Measurements from ENCODE around the gene PLLP. TPM values are rescaled to one million over a fixed set of nuclear protein-coding genes. Genes with fewer than 3 reads are reported as not detected.

PLLP gene
- total RNA-seq, 4 donors from 2014 or later = 4.4 to 13.5 (median 9.6) TPM

DNA sequence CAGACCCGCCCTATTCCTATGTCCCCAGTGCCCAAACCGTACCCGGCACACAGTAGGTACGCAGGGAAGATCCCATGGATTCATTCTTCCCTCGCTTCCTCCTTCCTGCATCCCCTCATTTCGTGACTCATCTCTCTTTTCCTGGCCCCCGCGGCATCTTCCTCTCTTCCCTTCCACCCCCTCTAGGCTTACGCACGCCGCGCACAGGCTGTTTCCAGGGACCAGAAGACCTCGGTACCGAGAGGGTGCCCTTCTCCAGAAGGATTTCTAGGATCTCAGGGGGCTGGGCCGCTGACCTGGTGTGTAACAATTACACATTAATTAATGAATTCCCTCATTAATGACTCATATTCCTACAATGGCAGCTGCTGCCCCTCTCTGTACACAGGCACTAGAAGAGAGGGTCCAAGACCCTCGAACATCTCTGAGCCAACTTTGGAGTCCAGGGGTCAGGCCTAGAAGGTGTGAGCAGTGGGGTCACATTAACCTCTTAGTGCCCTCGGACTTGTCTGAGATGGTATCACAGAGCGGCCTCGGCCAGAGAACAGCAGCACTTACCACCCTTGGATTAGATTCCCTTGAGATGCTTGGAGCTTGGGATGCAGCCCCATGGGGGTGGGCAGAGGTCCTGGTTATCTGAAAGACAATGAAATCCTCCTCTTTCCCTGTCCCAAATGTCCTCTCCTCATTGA lies 16.8 kb upstream of the PLLP start:
- intact Hi-C loops (cut with DNase I; ENCODE audit: low total_unique reads) = loop anchor here (2.0 kb wide), 1 partner anchor 118 kb away; no protein-coding TSS in a partner anchor
- Histone ChIP-seq H3K4me3 (no peak overlapping the region), H3K27ac (peak overlapping the region in 3 of 4 donors; percentile 33 to 88 (median 35))

DNA sequence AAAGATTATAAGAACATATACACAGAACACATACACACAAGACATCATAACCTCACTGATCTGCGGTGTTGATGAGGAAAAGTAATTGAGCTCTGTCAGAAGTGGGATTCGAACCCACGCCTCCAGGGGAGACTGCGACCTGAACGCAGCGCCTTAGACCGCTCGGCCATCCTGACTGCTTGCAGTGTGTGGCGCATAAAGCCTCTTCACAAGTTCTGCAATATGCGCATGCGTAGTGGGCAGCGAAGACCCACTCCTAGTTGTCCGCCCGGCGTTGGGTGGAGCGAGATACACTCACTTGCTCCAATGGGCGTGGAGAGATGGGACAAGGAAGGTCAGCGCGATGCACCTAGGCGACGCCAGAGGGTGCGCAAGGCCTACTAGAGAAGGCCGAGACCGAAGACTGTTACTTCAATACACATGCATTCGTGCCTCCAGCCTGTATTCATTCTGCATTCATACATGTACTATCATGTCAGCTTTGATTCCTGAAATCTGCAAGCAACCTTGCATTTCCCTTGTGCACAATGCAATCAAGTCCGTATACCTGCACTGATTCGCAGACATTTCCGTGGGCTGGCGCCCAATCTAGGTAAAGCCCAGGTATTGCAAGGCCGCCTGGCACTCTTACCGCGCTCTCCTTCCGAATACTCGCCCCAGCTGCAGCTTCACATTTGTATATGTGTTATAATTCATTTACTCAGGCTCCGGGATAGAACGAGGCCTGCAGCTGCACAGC lies 16.1 kb upstream of the PLLP start:
- in situ Hi-C loops (cut with MboI; ENCODE audit: low pct_ligation_motif_present in 1 of 4, low pct_unique_long_range_greater_than_20kb in 1 of 4, low sequenced_read_pairs in 3 of 4) (loop anchor here (5.0 to 10.0 kb wide), 4 partner anchors 114 to 224 kb away; no protein-coding TSS in a partner anchor), intact Hi-C loops (cut with DNase I; ENCODE audit: low total_unique reads) (loop anchor here (2.0 kb wide), 1 partner anchor 118 kb away; no protein-coding TSS in a partner anchor)
- 0 to 4% methylated on average over 4 to 36 of the region's 36 CpGs for WGBS, 2 donors (ENCODE audit: low coverage in 1 of 2)
- TF ChIP-seq EP300 (IDR thresholded peaks at IDR 0.05; ENCODE audit: low read depth) = no peak
- TF ChIP-seq POLR2A (IDR thresholded peaks at IDR 0.05) = peak; percentile 40
- TF ChIP-seq, protein P1, sequence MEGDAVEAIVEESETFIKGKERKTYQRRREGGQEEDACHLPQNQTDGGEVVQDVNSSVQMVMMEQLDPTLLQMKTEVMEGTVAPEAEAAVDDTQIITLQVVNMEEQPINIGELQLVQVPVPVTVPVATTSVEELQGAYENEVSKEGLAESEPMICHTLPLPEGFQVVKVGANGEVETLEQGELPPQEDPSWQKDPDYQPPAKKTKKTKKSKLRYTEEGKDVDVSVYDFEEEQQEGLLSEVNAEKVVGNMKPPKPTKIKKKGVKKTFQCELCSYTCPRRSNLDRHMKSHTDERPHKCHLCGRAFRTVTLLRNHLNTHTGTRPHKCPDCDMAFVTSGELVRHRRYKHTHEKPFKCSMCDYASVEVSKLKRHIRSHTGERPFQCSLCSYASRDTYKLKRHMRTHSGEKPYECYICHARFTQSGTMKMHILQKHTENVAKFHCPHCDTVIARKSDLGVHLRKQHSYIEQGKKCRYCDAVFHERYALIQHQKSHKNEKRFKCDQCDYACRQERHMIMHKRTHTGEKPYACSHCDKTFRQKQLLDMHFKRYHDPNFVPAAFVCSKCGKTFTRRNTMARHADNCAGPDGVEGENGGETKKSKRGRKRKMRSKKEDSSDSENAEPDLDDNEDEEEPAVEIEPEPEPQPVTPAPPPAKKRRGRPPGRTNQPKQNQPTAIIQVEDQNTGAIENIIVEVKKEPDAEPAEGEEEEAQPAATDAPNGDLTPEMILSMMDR (IDR thresholded peaks at IDR 0.05) = peak; percentile 84 to 100 (median 93)
- TF ChIP-seq POLR2AphosphoS5 (IDR thresholded peaks at IDR 0.05) = peak; percentile 39 to 69 (median 66)
- Histone ChIP-seq H3K4me3 (peak overlapping the region in 3 of 4 donors; percentile 27 to 52 (median 36)), H3K36me3 (no peaks in the 10 kb centered on the region), H3K4me1 (peaks cover 9 to 38% (median 24%) of the 10 kb centered on the region in 4 donors), H3K27me3 (no peaks in the 10 kb centered on the region), H3K9me3 (no peaks in the 10 kb centered on the region), H3K27ac (peak overlapping the region; percentile 88 to 96 (median 92))
- DNase-seq = peak; percentile 99

More for the DNA sequence above, 16.8 kb upstream of the PLLP start:
- Histone ChIP-seq H3K27me3 (no peaks in the 10 kb centered on the region), H3K36me3 (no peaks in the 10 kb centered on the region), H3K4me1 (peaks cover 9 to 38% (median 24%) of the 10 kb centered on the region in 4 donors), H3K9me3 (no peaks in the 10 kb centered on the region)
- TF ChIP-seq POLR2AphosphoS5 (IDR thresholded peaks at IDR 0.05) (no peak), EP300 (IDR thresholded peaks at IDR 0.05; ENCODE audit: low read depth) (no peak), POLR2A (IDR thresholded peaks at IDR 0.05) (no peak)
- TF ChIP-seq, protein P1 (IDR thresholded peaks at IDR 0.05) = no peak
- 25 to 46% methylated on average over 11 to 19 of the region's 19 CpGs for WGBS, 2 donors (ENCODE audit: low coverage in 1 of 2)
- in situ Hi-C loops (cut with MboI; ENCODE audit: low pct_ligation_motif_present in 1 of 4, low pct_unique_long_range_greater_than_20kb in 1 of 4, low sequenced_read_pairs in 3 of 4) = loop anchor here (5.0 to 10.0 kb wide), 4 partner anchors 114 to 224 kb away; no protein-coding TSS in a partner anchor
- DNase-seq = no peak

GRCh38 chr16:57299719-57300386 lies 15.4 kb upstream of the PLLP start:
- no peak for TF ChIP-seq POLR2A (IDR thresholded peaks at IDR 0.05)
- TF ChIP-seq, protein P1 (IDR thresholded peaks at IDR 0.05) = peak in 4 of 5 experiments; percentile 24 to 75 (median 50)
- peak in 1 of 3 donors; percentile 20 for TF ChIP-seq POLR2AphosphoS5 (IDR thresholded peaks at IDR 0.05)
- no peak for TF ChIP-seq EP300 (IDR thresholded peaks at IDR 0.05; ENCODE audit: low read depth)
- peak overlapping the region; percentile 27 to 52 (median 32) for H3K4me3 ChIP-seq
- intact Hi-C loops (cut with DNase I; ENCODE audit: low total_unique reads) = loop anchor here (2.0 kb wide), 1 partner anchor 119 kb away; no protein-coding TSS in a partner anchor
- peak; percentile 90 for DNase-seq
- H3K27ac ChIP-seq = peak overlapping the region; percentile 88 to 96 (median 92)
- no peaks in the 10 kb centered on the region for H3K27me3 ChIP-seq
- H3K9me3 ChIP-seq = no peaks in the 10 kb centered on the region
- peaks cover 9 to 32% (median 24%) of the 10 kb centered on the region in 4 donors for H3K4me1 ChIP-seq
- no peaks in the 10 kb centered on the region for H3K36me3 ChIP-seq
- in situ Hi-C loops (cut with MboI; ENCODE audit: low pct_ligation_motif_present in 1 of 4, low pct_unique_long_range_greater_than_20kb in 1 of 4, low sequenced_read_pairs in 3 of 4) = loop anchor here (5.0 to 10.0 kb wide), 4 partner anchors 115 to 225 kb away; no protein-coding TSS in a partner anchor
- WGBS, 2 donors (ENCODE audit: low coverage in 1 of 2) = 1% methylated on average over 11 to 35 of the region's 35 CpGs
